Measurements from ENCODE around the gene ATAT1.
"Not testable (repeated sequence)": the region's sequence is repeated elsewhere in the genome, so short reads cannot be mapped to it uniquely, and the experiment has no call there.

The ATAT1 gene

DNA sequence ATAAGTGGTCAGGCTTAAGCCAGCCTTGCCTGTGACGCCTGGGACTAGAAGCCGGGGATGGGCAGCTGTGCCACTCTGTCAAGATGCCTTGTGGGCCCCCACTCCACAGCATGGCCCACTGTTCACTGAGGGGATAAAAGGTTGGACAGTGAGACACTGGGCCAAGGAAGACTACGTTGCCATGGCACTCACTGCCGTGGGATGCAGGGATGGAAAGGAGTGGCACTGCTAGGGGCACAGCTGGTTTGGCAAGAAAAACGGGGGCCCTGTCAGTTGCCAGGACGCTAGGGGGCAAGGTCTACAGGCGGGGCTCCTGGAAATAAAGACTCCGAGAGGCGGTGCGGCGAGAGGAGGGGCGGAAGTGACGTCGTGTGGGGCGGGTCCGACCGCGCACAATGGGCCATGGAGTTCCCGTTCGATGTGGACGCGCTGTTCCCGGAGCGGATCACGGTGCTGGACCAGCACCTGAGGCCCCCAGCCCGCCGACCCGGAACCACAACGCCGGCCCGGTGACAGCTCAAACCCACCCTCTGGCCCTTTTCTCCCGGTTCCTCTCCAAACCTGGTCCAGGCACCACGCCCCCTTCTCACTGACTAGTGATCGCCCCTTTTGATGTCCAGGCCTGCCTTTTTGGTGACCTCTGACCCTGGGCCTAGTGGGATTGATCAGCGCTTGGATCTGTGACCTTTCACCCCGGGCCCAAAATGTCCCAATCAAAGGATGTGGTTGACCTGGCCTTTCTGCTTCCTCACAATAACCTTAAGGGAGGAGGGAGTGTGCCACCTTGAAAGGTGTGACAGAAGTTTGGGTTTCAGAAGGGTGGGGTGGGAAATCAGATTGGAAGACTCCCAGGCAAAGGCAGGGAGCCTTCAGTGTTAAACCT is at the start of gene ATAT1:
ATAT1 (plus strand) TSS at position 391 of the 883 bp plus-strand sequence.
- in situ Hi-C loops (cut with MboI; ENCODE audit: low sequenced_read_pairs), result no loop called here

DNA sequence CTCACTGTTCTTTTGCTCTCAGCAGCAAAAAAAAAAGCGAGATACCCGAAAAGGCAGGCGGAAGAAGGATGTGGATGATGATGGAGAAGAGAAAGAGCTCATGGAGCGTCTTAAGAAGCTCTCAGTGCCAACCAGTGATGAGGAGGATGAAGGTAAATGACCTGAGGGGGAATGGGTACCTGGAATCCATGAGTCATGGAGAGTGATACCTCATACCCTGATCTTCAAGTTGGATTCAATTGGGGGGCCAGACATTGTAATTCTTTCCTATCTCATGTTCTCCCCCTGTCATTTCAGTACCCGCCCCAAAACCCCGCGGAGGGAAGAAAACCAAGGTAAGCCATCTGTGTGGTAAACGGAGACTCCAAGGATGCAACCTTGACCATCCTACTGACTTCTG is 48.6 kb upstream of the ATAT1 start:
- in situ Hi-C loops (cut with MboI; ENCODE audit: low sequenced_read_pairs), result no loop called here

DNA sequence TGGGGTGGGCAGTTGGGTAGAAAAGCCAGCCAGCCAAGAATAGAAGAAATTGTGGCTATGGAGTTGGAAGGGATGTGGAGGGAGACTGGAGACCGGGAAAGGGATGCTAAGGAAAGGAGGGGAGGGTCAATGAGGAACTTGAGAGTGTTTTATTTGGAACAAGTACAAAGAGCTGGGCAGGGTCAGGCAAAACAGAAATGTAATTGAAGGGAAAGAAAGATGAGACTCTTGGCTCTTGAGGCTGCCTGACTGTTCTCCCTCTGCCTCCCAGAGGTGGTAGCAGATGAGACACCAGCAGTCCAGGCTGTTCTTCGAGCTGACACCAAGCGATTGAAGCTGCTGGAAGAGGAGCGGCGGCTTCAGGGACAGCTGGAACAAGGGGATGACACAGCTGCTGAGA is 42.8 kb upstream of the ATAT1 start:
- in situ Hi-C loops (cut with MboI; ENCODE audit: low sequenced_read_pairs), result no loop called here

DNA sequence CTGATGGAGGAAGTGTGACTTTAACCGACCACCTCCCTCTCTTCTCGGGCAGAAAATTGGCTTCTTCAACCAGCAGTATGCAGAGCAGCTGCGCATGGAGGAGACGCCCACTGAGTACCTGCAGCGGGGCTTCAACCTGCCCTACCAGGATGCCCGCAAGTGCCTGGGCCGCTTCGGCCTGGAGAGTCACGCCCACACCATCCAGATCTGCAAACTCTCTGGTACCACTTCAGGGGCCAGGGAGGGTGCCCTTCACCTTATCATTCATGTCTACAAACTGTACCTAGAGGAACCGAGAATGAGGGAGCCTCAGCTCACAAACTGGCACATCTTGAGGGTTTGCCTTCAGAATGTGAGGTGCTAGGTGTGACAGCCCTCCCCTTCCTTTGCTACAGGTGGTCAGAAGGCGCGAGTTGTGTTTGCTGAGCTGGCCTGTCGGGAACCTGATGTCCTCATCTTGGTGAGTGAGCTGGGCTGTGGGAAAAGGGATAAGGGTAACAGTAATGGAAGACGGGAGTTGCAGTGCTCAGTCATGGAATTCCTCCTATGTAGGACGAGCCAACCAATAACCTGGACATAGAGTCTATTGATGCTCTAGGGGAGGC is 36.8 kb upstream of the ATAT1 start:
- in situ Hi-C loops (cut with MboI; ENCODE audit: low sequenced_read_pairs), result no loop called here

DNA sequence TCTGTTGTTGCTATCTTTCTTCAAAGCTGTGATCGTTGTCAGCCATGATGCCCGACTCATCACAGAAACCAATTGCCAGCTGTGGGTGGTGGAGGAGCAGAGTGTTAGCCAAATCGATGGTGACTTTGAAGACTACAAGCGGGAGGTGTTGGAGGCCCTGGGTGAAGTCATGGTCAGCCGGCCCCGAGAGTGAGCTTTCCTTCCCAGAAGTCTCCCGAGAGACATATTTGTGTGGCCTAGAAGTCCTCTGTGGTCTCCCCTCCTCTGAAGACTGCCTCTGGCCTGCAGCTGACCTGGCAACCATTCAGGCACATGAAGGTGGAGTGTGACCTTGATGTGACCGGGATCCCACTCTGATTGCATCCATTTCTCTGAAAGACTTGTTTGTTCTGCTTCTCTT is 36.2 kb upstream of the ATAT1 start:
- in situ Hi-C loops (cut with MboI; ENCODE audit: low sequenced_read_pairs), result no loop called here

DNA sequence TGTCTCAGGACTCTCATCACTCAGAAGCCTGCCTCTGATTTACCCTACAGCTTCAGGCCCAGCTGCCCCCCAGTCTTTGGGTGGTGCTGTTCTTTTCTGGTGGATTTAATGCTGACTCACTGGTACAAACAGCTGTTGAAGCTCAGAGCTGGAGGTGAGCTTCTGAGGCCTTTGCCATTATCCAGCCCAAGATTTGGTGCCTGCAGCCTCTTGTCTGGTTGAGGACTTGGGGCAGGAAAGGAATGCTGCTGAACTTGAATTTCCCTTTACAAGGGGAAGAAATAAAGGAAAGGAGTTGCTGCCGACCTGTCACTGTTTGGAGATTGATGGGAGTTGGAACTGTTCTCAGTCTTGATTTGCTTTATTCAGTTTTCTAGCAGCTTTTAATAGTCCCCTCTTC is 35.7 kb upstream of the ATAT1 start:
- in situ Hi-C loops (cut with MboI; ENCODE audit: low sequenced_read_pairs), result no loop called here

DNA sequence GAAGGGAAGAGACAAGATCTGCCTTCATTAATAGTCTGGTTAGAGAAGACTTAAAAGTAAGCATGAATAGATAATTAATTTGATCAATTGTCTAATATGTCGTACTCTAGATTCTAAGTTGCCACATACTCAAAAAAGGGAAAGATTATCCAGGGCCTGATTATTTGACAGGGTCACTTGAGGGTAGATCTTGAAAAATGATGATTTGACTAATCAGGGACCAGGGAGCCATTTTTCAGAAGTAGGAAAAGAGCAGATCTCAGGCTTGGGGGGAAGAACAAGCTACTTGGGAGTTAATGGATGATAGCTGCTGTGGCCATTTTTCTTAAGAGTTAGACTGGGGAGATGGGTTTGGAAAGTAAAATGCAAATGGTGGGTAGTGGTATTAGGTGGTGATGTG is 34.4 kb upstream of the ATAT1 start:
- in situ Hi-C loops (cut with MboI; ENCODE audit: low sequenced_read_pairs), result no loop called here

DNA sequence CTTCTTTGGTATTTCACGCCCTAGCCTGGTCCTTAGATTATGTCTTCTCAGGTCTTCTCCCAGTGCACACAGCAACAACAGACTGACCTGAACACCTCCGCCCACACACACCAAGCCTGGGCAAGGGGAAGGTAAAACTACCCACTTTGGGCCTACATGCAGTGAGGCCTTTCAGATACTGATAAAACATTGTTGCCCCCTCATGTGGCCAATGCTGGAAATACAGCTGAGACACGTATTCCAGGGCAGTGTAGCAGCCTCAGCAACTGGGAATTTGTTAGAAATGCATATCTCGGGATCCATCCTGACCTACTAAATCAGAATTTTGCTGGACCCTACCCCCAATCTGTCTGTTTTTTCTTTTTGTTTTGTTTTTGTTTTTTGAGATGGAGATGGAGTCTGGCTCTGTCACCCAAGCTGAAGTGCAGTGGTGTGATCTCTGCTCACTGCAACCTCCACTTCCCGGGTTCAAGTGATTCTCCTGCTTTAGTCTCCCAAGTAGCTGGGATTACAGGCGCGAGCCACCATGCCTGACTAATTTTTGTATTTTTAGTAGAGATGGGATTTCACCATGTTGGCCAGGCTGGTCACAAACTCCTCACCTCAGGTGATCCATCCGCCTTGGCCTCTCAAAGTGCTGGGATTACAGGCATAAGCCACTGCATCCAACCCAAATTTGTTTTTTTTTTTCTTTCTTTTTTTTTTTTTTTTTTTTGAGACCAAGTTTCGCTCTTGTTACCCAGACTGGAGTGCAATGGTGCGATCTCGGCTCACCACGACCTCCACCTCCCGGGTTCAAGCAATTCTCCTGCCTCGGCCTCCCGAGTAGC is 29.1 kb upstream of the ATAT1 start:
- in situ Hi-C loops (cut with MboI; ENCODE audit: low sequenced_read_pairs), result not testable (repeated sequence)

DNA sequence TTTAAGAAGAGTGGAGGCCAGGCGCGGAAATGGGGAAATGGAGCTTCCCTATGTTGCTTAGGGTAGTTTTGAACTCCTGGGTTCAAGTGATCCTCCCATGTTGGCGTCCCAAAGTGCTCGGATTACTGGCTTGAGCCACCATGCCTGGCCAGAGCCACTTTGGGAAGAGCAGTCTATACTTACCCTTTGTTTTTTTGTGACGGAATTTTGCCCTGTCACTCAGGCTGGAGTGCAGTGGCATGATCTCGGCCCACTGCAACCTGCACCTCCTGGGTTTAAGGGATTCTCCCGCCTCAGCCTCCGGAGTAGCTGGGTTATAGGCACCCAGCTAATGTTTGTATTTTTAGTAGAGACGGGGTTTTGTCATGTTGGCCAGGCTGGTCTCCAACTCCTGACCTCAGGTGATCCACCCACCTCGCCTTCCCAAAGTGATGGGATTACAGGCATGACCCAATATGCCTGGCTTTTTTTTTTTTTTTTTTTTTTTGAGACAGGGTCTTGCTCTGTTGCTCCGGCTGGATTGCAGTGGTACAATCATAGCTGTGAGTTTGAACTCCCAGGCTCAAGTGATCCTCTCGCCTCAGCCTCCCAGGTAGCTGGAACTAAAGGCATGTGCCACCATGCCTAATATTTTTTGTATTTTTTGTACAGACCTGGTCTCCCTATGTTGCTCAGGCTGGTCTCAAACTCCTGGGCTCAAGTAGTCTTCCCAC is 27.6 kb upstream of the ATAT1 start:
- in situ Hi-C loops (cut with MboI; ENCODE audit: low sequenced_read_pairs), result no loop called here

DNA sequence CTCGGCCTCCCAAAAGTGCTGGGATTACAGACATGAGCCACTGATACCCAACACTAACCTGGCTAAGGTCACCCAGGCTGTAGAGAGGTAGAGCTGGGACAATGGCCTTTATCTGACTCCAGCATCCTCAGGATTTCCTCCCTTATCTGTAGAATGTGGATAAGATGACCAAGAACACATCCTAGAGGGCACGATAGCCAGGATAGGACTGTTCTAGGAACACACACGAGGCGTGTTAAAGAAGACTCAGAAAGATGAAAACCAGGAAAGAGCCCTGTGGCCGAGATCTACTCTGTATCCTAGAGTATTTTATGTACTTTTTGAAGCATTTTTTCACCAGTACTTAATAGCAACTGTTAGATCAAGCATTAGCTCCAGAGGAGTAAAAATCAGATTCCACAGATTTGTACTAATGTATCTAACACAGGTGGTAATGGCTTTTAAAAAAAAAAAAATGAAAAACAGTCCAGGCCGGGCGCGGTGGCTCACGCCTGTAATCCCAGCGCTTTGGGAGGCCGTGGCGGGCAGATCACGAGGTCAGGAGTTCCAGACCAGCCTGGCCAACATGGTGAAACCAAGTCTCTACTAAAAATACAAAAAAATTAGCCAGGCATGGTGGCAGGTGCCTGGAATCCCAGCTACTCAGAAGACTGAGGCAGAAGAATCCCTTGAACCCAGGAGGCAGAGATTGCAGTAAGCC is 26.9 kb upstream of the ATAT1 start:
- in situ Hi-C loops (cut with MboI; ENCODE audit: low sequenced_read_pairs), result no loop called here

DNA sequence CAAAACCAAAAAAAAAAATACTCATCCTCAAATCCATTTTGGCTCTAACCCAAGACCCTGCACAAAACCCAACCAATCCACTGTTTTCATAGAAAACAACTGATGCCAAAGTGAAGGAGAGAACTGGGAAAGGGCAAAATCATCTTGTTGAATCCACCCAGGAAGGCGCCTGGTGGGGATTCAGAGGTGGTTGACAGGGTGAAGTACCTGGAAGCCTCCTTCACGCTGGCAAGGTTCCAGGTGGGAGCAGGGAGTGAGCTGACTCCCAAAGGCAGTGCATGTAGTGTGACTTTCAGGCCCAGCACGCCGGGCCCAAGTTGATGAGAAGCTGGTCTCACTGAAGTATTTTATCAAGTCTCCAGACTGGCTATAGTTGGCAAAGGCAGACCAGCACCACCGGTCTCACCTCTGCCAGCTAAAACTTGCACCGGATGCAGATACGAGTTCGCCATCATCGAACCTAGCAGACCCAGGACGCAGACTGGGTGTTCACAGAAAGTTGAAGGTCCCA is 26.2 kb upstream of the ATAT1 start:
- in situ Hi-C loops (cut with MboI; ENCODE audit: low sequenced_read_pairs), result no loop called here

DNA sequence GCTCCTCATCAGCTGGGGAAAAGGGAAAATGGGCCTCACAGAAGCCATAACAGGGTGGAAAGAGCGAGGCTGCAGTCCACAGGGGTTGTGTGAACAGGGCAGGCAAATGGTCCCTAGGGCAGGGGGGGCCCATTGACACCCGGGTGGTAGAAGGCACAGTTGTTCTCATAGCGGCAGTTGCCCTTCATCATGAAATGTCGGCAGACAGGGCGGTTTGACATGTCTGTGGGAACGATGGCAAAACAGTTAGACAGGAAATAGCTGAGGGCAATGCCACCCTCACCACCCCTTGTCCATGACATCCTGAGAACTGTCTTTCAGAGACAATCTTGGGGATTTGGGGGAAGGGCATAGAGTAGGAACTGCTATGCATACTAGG is 25.2 kb upstream of the ATAT1 start:
- in situ Hi-C loops (cut with MboI; ENCODE audit: low sequenced_read_pairs), result no loop called here

DNA sequence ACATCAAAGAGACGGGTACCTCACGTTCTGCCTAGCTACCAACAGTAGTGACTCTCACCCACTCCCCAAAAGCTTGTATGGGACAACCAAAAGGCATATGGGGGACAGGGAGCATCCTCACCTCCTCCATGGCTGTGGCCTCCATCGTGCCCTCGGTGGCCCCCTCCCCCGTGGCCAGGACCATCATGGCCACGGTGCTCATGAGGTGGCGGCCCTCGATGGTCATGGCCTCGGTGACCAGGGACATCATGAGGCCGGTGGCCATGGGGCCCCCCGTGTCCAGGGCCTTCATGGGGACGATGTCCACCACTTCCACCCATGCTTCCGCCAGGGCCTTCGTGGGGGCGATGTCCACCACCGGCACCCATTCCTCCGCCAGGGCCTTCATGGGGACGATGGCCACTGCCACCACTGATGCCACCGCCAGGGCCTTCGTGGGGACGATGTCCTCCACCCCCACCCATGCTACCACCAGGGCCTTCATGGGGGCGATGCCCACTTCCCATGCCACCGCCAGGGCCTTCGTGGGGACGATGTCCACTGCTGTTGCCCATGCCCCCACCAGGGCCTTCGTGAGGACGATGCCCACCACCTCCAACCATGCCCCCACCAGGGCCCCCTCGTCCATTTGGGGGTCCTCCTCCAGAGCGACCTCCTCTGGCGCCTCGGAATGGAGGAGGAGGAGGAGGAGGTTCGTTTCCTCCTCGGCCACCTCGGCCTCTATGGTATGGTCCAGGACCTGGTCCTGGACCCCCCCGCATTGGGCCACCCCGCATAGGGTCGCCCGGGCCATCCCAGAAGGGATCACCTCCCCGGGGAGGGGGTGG is 24.6 kb upstream of the ATAT1 start:
- in situ Hi-C loops (cut with MboI; ENCODE audit: low sequenced_read_pairs), result no loop called here

DNA sequence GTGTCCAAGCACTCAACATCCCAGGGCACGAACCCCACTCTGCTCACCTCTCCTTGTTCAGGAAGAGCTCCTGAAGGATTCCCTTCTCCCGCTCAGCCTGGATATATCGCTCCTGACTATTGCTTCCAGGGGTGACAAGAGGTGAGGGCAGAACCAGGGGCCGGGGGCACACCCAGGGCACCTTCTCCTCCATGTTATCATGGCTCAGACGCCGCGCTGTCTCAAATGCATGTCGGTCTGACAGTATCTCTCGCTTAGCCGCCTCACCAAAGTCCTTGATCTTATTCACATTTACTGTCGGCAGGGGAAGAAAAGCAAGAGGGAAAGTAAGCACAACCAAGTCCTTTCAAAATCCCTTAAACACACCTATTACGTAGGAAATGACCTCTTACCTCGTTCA is 22.7 kb upstream of the ATAT1 start:
- in situ Hi-C loops (cut with MboI; ENCODE audit: low sequenced_read_pairs), result no loop called here

DNA sequence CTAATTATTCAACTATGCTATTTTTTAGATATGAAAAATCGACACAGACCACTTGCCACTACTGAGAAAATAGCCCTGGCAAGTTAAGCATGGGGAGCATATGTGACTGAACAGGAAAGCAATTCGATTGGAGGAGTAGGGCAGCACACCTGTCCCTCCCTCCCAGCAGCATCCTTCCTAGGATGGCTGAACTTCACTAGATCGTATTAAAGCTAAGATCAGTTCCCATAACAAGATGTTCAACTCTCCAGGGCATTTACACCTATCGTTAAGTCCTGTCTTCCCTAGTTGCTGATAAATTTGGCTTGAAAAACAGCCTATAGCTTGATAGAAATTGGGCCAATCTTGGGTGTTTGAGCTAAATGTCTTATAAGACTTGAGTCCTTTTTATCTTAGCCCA is 16.6 kb upstream of the ATAT1 start:
- in situ Hi-C loops (cut with MboI; ENCODE audit: low sequenced_read_pairs), result no loop called here

DNA sequence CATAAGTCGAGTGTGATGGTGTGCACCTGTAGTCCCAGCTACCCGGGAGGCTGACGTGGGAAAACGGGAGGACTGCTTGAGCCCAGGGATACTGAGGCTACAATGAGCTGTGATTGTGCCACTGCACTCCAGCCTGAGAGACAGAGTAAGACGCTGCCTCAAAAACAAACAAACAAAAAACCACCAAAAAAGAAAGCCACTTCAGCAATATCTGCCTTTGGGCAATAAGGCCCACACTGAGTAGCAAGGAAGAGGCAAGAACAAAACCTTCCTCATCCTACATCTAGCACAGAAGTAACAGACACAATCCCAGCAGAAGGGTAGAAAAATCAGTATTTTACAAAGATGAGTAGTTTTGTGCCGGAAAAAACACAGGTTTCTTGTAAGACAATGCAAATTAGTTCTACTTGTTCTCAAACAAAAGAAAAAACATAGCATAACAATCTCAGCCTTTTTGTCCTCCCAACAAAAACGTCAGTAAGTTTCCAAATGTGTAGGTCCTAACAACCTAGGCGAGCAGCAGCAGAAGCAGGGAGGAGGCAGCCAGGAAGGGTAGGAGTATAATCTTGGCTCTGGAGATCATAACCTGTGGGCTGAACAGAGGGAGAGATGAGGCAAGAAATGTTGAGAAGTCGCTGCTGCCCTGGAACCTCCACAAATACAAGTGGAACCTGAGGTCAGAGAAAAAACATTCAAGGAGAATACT is 15.4 kb upstream of the ATAT1 start:
- in situ Hi-C loops (cut with MboI; ENCODE audit: low sequenced_read_pairs), result no loop called here

DNA sequence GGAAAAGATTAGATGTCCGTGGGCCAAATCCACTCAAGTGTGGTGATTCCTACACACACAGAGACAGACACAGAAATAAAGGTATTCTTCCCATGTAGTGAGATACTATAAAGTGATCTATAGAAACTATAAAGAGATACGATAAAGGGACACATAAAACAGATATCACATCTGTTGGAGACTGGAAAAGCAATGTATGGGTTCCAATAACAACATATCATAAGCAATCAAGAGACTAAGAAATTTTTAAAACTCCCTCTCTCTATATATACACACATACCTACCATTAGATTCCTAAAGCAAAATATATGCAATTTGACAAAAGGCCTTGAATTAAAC is 14.8 kb upstream of the ATAT1 start:
- in situ Hi-C loops (cut with MboI; ENCODE audit: low sequenced_read_pairs), result no loop called here

DNA sequence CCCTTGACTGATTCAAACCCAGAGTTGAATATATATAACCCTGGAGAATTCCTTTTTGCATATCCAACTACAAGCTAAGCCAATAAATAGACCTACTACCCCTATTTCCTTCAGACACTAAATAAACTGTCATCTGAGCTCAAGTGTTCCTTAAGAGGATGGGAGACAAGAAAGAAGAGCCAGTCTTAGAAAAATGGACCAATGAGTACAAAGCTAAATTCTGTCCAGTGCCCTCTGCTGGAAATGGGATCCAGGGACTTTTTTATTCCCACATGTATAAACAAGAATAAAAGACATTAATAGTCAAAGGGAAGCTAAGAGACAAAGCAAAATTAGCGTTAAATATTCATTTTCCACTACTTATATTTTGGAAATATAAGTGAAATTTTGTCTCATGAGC is 14.5 kb upstream of the ATAT1 start:
- in situ Hi-C loops (cut with MboI; ENCODE audit: low sequenced_read_pairs), result no loop called here

DNA sequence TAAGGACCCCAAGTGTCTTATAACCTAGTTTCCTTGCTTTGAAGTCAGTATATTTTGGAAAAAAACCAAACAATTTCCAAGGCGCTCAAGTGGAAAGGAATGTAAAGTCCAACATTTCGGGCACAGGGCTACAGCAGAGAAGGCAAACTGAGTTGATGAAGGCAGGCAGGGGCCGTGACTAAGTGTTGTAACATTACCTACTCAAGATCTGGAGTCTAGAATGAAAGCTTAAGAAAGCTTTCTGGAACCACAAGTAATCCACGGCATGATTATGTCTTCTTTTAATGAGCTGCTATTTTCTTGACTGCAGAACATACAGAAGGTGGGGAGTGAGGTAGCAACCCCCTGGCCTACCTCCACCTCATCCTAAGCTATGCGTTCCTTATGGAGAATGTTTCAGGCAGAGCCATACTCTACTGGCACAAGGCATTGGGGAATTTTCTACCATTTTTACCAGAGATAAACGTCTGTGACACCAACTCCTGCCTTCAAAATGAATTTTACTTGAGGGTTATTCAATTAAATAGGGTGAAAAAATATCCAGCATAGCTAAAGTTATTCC is 13.9 kb upstream of the ATAT1 start:
- in situ Hi-C loops (cut with MboI; ENCODE audit: low sequenced_read_pairs), result no loop called here
